Dedifferentiated amniotic fluid mesenchymal stem cell (primary cell): ENCODE data around the gene YOD1.
A peak's percentile ranks its signal among the peaks of the same experiment; 100 is the strongest.
"Not testable (repeated sequence)": the region's sequence is repeated elsewhere in the genome, so short reads cannot be mapped to it uniquely, and the experiment has no call there.

Experiments
- DNase-seq: peaks from one replicate; pipeline ENCODE4 v3.0.0-alpha.2; 2016; ENCODE audit errors: extremely low spot score

The YOD1 gene

DNA sequence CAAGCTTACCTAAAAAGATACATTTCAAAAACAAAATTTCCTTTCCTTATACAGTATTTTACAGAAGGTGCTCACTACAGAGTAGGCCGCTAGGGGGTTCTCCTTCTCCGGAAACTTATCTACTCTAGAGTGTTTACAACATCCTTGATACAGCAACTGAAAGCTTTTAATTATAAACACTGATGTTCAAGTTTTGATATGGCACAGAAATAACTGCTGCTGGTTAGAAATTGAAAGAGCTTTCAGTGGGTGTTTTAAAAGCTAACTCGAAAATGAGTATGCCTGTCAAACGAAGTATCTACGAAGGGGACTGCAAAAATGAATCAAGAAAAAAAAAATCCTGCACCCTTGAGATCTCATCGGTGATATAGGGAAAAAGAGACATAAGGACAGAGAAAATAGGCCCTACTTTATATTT, 1.0 kb downstream of the YOD1 start:
- peak; percentile 70 for DNase-seq

DNA sequence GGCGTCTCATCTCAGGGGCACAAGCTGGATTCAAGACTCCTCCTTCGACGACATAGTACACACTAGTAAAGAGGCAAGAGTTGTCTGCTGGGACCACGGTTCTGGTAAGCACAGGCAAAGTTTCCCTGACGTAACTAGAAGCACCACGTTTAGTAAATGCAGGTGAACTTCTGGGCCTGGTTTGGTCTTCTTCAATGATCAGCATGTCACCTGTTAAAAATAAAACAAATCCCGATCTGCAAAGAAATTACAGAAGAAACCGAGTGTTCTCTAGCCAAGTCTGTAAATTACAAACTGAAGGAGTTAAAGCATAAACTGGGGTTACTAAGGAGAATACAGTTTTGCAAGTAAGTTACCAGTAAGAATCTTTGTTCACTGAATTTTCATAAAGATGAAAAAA, 1.5 kb downstream of the YOD1 start:
- DNase-seq: no peak

DNA sequence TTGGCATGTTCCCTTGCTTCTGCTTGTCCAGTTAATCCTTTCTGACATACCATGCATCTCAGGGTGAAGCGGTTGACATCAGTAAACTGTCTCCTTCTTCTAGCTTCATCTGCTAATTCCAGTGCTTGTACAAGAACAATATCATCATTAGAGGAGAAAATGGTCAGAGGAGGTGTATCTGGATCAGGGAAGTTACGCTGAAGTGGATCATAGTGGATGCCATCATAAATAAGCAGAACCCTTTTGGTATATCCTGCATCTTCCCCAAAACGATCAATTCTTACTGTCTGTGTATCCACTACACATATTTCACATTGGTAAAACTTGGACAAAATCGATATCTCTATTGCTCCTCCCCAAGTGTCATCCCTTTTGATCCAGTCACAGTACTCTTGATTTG, 2.0 kb downstream of the YOD1 start:
- no peak for DNase-seq

DNA sequence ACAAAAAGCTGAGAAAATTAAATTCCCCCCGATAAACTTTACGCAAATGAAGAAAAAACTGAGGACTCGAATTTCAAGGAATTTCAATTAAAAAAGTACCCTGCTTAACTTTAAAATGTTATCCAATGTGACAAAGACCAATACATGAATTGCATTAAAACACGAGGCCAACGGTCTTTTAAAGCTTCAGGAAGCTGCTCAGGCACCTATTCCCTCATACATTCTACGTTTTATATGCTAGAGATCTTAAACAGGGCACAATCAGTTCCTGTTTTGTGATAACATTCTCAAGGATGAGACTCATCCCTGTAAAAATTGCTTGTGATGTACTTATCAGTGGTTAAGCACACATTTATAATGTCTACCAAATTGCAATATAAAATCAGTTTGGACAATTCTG, 3.0 kb downstream of the YOD1 start:
- DNase-seq: no peak

DNA sequence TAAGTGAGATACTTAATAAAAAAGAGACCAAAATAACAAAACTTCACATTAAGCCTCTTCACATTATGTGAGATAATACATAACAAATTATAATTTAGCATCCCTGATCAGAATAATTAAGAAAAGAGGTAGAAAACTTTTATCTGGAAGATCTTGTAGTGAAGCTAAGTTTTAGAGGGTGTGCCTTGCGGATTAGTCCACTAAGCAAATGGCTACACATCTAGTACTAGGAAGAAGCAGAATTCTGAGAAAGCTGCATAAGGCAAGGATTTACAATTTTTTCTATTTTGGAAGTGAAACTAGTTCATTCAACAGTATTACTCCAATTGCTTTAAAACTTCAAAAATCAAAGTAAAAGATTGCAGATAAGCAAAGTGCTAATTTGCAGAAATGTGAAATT, 3.5 kb downstream of the YOD1 start:
- DNase-seq: no peak

DNA sequence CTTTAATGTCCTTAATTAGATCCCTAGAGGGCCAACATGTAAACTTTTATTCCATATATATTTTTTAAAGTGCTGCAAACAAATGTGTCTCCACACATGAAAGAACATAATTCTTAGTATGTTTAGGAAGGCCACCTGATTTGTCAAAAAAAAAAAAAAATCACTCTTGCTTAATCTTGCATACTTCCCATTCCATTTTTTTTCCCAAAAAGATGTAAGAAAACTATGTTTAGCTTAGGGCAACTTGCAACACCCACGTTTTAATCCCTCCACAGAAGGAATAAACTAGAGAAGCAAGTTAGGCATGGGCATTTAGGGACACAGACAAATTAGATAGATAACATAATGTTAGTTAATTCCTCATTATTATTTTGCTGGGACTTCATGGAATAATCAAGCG, 5.6 kb downstream of the YOD1 start:
- DNase-seq: no peak

DNA sequence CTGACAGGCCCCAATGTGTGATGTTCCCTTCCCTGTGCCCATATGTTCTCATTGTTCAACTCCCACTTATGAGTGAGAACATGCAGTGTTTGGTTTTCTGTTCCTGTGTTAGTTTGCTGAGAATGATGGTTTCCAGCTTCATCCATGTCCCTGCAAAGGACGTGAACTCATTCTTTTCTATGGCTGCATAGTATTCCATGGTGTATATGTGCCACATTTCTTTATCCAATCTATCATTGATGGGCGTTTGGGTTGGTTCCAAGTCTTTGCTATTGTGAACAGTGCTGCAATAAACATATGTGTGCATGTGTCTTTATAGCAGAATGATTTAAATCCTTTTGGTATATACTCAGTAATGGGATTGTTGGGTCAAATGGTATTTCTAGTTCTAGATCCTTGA, 9.6 kb downstream of the YOD1 start:
- not testable (repeated sequence) for DNase-seq

DNA sequence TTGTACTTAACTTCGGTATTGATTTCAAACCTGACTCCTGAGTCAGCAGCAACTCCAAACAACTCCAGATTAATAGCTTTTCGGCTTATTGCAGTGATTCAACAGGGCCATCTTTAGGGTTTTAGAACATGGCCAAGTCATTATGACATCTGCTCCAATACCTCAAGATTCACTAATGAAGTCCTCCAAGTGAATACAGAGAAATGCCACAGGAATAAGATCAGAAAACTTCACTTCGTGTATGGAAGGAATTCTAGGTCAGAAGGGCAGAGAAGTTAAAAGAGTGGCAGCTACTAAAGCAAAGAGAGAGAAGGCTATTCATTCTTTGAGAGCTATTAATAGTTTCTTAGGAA, 10.9 kb downstream of the YOD1 start:
- DNase-seq: peak; percentile 22

DNA sequence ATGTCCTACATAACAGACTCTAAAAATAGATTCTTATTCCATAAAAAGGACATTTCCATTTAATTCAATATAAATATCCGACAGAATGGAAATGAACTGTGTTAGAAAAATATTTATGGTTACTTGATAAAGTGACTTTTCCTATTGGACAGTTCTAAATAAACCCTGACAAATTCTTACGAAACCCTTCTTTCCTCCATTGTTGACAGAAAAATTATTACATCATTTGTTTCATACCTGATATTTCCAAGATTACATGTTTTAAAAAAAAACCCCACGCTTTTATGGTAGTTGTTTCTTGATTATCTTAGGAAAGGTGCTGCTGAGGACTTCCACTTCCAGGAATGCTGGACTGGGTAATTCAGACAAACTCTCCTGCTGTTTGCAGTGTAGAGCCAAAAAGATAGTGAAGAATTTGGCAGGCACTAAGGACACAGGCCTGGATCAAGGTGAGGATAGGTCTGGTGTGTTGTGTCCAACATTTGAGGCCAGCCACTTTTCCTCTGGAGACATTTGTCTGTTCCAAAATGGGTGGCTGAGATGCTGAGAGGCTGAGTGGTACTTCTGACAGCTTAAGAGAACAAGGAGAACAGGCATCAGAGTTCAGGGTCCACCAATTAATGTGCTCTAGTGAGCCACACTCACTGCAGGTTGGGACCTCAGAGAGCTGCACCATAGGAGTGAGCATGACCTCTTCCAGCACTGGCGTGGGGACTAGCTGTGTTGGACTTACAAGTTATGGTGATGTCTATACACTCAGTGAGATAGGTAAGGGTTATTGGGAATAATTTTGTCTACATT, 11.4 kb downstream of the YOD1 start:
- DNase-seq: no peak

DNA sequence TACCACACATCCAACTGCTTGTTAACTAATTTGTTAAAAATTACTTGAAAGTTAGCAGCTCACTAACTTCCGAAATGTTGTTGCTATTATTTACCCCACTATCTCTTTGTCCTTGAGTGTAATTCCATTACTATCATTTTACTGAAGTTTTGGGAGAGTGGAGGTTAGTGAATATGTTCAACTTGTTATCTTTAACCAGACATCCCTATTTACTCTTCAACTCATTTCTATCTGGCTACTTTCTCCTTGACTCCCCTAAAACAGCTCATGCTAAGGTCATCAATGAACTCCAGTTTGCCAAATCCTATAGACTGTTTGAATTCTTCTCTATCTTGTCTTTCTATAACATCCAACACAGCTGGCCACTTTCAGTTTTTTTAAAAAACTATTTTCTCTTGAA, 14.1 kb downstream of the YOD1 start:
- DNase-seq: no peak

DNA sequence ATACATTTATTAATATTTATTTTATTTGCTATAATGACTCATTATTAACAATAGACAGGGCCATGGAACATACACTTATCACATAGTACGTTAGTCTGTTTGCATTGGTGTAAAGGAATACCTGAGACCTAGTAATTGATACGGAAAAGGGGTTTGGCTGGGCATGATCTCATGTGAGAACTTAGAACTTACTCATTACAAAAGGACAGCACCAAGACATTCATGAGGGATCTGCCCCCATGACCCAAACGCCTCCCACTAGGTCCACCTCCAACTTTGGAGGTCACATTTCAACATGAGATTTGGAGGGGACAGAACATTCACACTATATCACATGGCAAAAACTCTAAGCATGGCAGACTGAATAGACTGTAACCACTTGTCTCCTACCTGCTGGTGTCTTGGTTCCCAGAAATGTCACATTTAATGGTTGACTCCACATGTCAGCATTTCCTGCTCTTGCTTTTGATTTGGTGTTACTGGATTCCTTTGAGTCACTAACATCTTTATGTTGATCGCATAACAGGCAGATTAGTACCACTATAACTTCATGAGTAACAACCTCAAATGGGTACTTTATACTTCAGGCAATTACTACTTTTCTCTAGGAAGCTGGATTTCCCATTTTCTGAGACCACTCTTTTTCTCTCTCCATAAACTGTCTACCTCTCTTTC, 15.0 kb downstream of the YOD1 start:
- no peak for DNase-seq

DNA sequence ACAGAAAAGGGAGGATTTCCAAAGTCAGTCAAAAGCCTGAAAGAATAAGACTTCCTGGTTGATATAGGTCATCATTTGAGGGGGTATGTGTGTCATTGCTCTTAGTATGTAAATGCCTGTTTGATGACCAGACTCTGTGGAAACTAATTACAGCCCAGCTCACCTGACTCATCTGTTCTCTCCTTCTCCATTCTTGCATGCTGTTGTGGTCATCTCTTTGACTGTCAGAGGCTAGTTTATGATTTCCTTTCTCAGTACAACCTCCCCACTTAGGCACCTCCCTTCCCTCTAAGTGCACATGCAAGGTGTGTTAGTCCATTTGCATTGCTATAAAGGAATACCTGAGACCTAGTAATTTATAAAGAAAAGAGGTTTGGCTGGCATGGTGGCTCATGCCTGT, 16.0 kb downstream of the YOD1 start:
- DNase-seq: no peak

DNA sequence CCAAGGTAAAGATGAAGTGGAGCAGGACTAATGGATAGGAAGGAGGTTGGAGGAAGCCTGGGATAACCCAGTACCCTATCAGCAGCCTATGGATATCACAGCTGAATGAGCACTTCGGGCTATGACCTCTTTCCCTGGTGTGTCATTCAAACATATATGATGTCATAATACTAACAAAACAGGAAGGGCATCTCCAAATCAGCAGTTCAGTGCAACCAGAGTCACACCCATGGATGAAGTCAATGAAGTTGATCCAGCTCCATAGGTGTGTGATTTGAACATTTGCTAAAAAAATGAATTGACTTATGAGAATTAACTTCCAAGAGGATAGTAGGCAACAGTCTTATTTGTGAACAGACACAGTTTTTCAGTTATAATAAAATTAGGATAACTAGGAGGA, 16.8 kb downstream of the YOD1 start:
- no peak for DNase-seq

DNA sequence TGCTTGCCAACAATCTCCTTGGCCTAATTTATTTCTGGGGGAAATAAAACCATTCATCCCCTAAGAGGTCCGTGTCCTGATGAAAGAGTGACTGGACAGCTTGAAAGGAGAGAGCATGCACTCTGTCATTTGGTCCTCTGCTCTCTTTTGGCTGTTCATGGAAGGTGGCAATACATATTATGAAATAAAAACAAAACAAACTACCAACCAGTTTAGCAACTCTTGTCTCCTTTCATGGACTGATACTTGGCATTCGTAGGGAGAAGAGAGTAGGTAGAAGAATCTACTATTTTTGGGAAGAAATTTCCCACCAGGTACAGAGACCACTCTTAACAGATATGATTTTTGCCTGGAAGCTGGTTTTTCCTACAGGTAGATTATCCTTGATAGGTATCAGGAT, 17.7 kb downstream of the YOD1 start:
- no peak for DNase-seq

DNA sequence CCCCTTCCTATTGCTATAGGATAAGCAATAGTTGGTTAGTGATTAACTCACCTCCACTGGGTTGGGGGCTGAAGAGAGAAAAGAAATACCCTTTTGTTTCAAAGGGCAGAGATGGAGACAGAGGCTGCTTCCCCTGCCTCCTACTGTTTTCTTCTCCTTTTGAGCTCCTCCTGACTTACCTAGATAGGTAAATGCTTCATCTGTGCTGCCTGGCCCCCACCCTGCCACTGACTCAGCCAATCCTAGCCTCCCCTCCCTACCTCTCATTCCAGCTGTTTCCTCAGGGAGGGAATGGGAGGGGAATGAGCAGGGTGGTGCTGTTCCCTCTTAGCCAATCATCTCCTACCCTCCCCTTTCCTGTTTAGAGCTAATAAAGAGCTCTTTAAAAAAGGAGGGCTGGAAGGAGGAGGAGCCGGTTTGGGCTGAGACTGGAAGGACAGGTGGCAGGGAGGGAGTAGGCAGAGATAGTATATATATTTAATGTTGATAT, 18.4 kb downstream of the YOD1 start, which contains the start of gene C1orf116:
Gene C1orf116 (minus strand): TSS at position 229 of the 490 bp plus-strand sequence. CDS start 5,158 bp downstream, outside the sequence.
- no peak for DNase-seq

DNA sequence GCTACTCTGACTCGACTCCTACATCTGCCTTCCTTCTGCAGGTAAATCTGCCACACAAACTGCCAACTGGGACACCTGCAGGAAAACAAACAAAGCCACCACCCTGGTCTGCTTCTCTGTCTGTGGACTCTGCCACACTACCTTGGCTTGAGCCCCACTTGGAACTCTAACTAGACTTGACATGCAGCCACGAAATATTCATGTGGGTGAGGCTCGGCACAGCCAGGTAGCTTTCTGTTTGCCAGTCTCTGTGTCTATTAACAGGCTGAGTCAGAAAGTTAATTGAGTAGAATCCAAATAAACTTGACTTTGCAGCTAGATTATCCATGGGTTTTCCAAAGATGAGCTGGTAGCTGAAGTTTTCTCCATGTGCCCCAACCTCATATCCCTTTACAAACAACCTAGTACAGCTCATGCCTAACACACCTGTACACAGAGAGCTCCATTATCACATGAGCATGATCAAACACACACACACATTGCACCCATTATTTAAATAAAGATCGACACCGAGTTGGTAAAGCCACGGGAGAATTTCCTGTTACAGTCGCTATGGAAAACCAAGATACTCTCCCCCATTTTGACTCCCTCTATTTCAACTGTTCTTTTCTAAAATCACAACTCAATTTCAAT, 19.3 kb downstream of the YOD1 start:
- no peak for DNase-seq

DNA sequence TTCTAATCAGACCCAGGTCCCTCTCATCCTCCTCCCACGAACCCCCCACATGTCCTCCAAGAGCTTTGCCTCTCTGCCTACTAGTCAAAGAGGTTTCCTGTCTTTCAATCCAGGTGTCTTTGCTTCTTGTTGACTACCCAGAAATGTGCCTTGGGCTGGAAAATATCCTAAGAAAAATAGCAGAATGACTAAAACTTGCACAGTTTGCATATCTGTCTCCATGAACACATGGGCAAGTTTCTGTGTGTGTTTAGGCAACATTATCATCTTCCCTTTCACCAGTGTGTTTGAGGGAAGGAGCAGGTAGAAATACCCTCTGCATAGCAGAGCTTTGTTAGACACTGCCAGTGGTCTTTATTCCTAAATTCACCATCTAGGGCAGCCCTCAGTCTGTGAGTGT, 20.0 kb downstream of the YOD1 start:
- DNase-seq: no peak

DNA sequence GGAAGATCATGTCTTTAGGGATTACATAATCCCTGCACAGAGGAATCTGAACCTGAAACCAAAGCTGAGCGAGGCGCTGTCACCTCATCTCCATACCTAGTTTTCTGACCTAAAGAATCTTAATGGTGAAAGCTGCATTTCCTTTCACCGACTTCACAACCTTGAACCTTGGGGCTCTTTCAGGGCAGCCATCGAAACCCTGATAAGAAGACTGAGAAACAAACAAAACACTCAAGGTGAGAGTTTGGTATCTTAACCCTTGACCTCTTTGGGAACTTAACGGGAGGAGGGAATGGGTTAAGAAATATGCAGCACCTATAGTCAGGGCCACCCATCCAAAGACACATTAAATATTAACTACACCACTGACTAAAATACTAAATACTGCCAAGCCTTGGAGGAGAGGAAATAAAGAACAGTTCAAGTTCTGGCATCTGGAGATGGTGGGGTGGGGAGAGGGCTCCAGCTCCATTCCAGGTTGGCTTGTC, 20.4 kb downstream of the YOD1 start:
- DNase-seq: no peak

DNA sequence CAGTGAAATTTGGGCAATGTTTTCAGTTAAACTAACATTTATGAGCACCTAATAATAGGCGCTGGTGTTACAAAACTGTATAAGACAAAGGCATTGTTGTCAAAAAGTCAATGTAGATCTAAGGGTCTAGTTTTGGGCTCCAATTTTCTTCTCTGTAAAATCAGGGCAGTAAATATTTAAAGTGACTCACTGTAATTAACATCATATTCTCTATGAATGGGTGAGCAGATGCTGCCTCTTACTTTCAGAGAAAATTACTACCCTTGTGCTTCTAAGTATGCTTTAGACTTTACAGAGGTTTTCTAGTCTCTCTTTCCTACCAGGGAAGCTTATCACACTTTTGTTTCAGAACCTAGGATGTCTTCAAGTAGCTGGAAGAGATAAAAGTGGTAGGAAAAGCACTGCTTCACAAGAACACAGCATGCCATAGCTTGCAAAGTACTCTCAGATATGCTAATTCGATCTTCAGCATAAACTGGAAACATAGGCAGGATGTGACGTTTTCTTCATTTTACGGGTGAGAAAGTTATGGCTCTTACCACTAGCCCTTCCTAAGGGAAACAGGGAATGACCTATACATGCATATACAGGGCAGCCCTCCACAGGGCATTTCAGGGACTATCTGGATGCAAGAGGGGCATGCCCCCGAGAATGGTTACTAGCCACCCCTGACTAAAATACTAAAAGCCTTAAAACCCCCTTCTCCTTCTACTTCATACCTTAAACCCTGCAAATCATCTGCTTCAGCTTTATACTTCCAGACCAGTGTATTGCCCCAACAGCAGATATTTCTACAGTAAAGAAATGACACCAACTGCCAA, 21.1 kb downstream of the YOD1 start:
- DNase-seq: no peak

DNA sequence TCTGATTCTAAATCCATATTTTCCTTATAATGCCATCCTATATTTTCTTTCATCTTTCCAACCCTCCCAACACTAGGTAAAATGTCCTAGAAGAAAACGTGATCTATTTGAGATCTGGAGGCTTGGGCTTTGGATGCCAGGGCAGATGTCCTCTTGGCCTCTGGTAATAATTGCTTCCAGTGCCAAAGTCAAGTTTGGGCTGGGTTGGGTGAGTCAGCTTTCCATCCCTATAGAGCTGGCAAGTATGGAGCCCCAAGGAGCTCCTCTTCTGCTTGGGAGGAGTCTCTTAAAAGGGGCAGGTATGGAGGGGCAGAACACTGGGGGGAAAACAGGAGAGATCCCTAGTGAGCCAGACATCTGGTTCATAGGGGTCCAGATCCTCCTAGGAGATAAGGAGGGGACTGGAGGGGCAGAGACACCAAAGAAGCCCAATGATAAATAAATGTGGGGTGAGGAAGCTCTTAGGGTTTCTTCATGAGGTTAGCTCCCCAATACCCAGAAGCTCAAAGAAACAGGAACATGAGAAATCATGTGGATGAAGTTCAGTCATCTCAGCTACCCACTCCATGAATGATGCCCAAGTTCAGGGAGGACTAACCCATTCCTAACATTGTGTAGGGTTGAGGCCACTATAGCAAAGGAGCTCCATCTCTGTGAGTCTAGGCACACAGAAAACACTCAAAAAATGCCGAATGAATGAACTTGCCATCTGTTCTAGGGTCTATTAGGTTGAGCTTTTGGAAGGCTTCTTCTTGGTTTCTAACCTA, 21.9 kb downstream of the YOD1 start:
- no peak for DNase-seq

DNA sequence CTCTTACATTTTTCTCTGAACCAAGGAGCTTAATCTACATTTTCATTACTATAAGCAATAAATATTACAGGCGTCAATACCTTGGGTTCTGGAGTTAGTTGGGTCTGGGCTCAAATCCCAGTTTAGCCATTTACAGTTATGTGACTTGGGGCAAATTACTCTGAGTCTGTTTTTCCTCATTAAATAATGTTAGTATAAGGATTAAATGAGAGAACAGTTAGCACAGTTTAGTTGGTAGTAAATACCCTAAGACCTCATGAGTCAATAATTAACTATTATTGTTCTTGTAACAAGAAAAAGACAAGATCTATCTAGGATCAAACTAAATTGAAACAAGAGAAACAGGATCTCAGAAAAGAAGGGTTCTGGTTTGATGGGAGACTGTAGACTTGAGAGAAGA, 23.1 kb downstream of the YOD1 start:
- DNase-seq: no peak
